Measurements from ENCODE around the gene PCDH9. TPM values are rescaled to one million over a fixed set of nuclear protein-coding genes. Genes with fewer than 3 reads are reported as not detected.

The PCDH9 gene
- total and polyA plus RNA-seq, 8 donors = 2.0 to 11.6 (median 3.1) TPM

DNA sequence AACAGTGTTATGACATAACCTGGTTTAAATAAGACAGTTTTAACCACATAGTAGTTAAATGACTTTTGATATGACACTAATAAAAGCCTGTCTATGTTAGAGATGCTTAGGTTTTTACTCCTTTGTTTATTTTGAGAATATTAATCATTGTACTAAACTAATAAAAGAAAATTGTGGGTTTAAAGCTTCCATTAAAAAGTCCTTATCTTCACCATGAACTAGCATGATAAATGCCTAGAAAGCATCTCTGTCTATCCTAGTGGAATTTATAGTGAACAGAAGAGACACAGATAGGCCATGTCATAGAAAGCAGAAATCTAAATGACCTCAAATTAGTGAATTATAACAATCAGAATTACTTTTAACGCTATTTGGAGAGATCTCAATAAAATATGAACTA, 255.2 kb downstream of the PCDH9 start:
- TF ChIP-seq, protein P1, sequence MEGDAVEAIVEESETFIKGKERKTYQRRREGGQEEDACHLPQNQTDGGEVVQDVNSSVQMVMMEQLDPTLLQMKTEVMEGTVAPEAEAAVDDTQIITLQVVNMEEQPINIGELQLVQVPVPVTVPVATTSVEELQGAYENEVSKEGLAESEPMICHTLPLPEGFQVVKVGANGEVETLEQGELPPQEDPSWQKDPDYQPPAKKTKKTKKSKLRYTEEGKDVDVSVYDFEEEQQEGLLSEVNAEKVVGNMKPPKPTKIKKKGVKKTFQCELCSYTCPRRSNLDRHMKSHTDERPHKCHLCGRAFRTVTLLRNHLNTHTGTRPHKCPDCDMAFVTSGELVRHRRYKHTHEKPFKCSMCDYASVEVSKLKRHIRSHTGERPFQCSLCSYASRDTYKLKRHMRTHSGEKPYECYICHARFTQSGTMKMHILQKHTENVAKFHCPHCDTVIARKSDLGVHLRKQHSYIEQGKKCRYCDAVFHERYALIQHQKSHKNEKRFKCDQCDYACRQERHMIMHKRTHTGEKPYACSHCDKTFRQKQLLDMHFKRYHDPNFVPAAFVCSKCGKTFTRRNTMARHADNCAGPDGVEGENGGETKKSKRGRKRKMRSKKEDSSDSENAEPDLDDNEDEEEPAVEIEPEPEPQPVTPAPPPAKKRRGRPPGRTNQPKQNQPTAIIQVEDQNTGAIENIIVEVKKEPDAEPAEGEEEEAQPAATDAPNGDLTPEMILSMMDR (IDR thresholded peaks at IDR 0.05) = no peak
- no peaks in the 10 kb centered on the region for H3K9me3 ChIP-seq
- H3K4me1 ChIP-seq = no peaks in the 10 kb centered on the region
- no peaks in the 10 kb centered on the region for H3K36me3 ChIP-seq
- ATAC-seq = no peak
- intact Hi-C loops (cut with DNase I) = no loop called here
- DNase-seq = no peak
- H3K27me3 ChIP-seq = no peaks in the 10 kb centered on the region
- H3K4me3 ChIP-seq = no peak overlapping the region
- H3K27ac ChIP-seq = no peak overlapping the region

DNA sequence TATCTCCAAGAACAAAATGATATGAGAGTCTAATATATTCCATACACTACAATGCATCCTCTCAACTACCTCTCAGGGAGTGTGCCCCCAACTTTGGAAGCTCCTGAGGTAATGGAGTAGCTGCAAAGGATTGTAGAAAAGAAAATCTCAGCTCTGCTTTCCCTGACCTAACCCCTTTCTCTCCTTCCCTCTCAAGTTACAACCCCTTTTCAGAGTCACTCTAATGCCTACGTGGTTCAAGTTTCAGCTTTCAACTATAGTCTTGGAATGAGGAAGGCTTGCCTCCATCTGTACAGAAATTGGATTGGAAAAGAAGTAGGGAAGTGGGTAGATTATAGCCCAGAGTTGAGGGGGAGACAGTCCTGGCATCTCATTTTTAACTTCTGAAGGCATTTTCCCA, 256.0 kb downstream of the PCDH9 start:
- Histone ChIP-seq H3K9me3 (no peaks in the 10 kb centered on the region), H3K27ac (no peak overlapping the region), H3K27me3 (no peaks in the 10 kb centered on the region), H3K4me1 (no peaks in the 10 kb centered on the region), H3K4me3 (no peak overlapping the region), H3K36me3 (no peaks in the 10 kb centered on the region)
- DNase-seq (no peak), ATAC-seq (no peak)
- TF ChIP-seq, protein P1 (IDR thresholded peaks at IDR 0.05) = no peak
- intact Hi-C loops (cut with DNase I) = no loop called here

DNA sequence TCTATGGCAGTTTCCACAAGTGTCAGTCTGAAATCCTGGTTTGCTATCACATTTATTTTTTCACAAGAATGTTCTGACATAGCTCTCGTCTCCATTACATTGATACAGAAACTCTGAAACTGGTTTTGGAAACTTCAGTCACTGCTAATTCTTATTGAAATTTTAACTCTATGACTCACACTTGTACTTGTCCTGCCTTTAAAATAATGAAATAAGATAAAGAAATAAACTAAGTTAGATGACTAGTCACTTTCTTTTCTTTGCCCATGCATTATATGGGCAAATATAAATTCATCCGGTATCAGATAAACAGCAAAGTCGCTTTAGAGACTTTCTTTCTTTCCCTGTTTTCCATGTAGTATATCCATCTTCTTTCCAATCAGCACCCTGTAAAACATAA, 257.5 kb downstream of the PCDH9 start:
- DNase-seq = no peak
- no peaks in the 10 kb centered on the region for H3K36me3 ChIP-seq
- TF ChIP-seq, protein P1 (IDR thresholded peaks at IDR 0.05) = no peak
- no peak overlapping the region for H3K27ac ChIP-seq
- no peak overlapping the region for H3K4me3 ChIP-seq
- no peaks in the 10 kb centered on the region for H3K4me1 ChIP-seq
- no peaks in the 10 kb centered on the region for H3K27me3 ChIP-seq
- no peak for ATAC-seq
- intact Hi-C loops (cut with DNase I) = no loop called here
- no peaks in the 10 kb centered on the region for H3K9me3 ChIP-seq

DNA sequence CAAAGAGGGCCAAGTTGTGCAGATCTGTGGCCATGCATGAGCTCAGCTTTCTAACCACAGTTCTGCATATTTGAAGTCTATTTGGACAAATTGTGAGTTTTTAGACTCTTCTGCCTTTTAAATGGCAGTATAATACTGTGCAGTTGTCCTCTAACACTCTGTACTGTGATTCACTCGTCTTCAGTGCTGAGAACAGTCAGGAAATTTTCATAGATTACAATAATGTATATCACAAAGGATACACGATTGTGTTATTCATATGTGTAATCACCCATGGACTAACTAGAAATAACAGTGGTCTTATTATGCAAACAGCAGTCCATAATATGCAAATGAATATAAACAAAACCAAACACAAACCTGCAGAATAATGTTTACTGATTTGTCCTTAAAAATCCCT, 259.1 kb downstream of the PCDH9 start:
- no peak for DNase-seq
- no peak overlapping the region for H3K4me3 ChIP-seq
- no peaks in the 10 kb centered on the region for H3K36me3 ChIP-seq
- no peaks in the 10 kb centered on the region for H3K9me3 ChIP-seq
- no peaks in the 10 kb centered on the region for H3K4me1 ChIP-seq
- H3K27me3 ChIP-seq = no peaks in the 10 kb centered on the region
- ATAC-seq = no peak
- H3K27ac ChIP-seq = no peak overlapping the region
- intact Hi-C loops (cut with DNase I) = no loop called here
- TF ChIP-seq, protein P1 (IDR thresholded peaks at IDR 0.05) = no peak

DNA sequence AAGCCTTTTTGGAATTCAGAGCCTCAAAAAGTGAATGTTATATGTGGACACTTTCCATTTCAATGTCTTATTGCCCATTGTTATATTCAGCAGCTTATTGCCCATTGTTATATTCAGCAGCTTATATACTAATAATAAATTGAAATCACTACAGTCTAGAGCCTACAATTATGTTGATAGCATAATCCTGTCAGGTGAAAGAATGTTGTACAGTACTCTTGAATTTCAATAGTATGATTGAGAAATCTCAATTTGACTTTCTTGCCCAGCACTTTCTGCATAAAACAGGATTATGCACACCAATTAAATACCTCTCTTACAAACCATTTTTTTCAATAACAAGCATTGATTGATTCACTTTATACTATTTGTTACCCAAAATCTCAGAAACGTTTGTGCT, 260.8 kb downstream of the PCDH9 start:
- ATAC-seq (no peak), DNase-seq (no peak)
- Histone ChIP-seq H3K9me3 (no peaks in the 10 kb centered on the region), H3K36me3 (no peaks in the 10 kb centered on the region), H3K27me3 (no peaks in the 10 kb centered on the region), H3K27ac (no peak overlapping the region), H3K4me3 (no peak overlapping the region), H3K4me1 (no peaks in the 10 kb centered on the region)
- intact Hi-C loops (cut with DNase I) = no loop called here
- TF ChIP-seq, protein P1 (IDR thresholded peaks at IDR 0.05) = no peak

Data from left lung (tissue), 10 donors.